ENCODE measurements around the gene VAPB.
"Not testable (repeated sequence)": the region's sequence is repeated elsewhere in the genome, so short reads cannot be mapped to it uniquely, and the experiment has no call there.

The VAPB gene

DNA sequence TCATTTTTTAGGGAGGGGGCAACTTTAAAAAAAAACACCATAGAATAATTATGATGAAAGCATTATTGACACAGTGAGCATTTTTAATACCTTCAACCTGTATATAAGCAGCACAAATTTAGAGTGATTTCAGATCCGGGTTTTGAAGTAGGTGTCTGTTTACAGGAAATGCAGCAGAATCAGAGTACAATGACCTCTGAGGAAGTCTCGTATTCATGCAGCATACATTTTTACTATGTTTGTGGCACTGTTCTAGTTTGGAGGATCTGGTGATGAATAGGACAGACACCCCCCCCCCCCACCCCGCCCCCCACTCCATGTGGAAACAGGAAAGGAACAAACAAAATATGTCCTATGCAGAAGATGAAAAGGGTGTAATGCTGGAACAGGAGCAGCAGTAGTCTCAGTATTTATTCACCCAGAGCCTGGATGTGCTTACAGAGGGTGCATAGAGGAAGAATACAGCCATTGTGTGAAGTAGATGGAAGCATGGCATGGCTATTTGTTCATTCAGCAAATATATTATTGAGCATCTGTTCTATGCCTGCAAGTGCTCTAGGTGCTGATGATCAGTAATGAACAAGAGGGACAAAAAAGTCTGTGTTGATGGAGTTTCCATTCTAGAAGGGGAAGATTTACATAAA lies 19.7 kb downstream of the VAPB start:
- DNase-seq, result no peak

DNA sequence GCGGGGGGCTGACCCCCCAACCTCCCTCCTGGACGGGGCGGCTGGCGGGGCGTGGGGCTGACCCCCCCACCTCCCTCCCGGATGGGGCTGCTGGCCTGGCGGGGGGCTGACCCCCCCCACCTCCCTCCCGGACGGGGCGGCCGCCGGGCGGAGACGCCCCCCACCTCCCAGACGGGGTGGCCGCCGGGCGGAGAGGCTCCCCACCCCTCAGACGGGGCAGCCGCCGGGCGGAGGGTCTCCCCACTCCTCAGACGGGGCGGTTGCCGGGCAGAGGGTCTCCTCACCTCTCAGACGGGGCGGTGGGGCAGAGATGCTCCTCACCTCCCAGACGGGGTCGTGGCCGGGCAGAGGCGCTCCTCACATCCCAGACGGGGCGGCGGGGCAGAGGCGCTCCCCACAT lies 25.2 kb downstream of the VAPB start:
- DNase-seq, result not testable (repeated sequence)

GRCh38 chr20:58414786-58415185 lies 25.8 kb downstream of the VAPB start:
- not testable (repeated sequence) for DNase-seq

GRCh38 chr20:58416057-58416456 lies 27.0 kb downstream of the VAPB start:
- no peak for DNase-seq

GRCh38 chr20:58416835-58417234 lies 27.8 kb downstream of the VAPB start:
- no peak for DNase-seq

DNA sequence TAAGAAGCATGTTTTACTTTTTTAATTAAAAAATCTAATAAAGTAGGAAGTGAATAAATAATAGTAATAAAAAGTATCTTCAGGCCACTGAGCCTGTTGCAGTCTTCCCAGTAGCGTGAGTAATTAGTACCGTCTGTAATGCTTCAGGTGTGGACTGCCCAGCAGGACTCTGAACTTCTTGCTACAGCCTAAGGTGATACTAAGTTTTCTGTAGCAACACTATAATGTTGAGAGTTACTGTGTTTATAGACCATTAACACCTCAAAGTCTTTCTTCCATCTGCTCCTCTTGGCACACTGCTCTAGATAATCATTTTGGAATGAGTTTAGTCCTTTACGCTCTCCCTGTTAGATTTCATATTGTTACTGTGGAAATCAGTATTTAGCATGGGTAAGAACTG lies 28.4 kb downstream of the VAPB start:
- no peak for DNase-seq

DNA sequence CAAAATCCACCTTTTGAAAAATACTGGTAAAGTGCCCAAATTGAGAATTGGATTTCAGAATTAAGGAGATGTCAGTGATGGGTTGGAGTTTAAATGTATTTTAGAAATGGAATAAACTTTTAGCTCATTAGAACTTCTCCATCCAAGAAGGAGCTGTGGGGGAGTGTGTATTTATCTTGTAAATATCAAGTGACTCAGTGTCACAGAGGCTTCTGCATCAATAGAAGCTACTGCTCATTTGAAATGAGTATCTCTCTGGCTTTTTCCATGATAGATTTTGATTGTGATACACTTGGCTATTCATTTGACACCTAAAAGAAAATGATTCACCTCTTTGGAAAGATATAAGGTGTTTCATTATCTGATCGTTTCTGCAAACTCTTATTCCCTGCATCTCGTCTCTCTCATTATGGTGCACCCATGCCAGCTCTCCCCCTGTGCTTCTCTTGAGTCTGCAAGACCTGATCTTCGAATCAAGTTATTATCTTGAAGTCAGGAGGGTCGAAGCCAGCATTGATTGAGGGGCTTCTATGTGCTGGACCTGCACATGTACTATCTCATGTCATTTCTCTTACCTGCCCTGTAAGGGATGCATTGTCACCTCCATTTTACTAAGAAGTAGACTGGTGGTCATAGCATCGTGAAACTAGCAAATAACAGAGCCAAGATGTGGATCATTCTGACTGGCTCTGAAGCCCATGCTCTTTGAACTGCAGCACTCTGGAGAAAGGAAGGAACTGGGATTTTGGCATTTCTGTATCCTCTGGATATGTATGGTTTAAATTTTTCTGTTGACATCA lies 30.1 kb downstream of the VAPB start:
- no peak for DNase-seq

GRCh38 chr20:58420798-58421496 lies 31.9 kb downstream of the VAPB start:
- DNase-seq, result no peak

DNA sequence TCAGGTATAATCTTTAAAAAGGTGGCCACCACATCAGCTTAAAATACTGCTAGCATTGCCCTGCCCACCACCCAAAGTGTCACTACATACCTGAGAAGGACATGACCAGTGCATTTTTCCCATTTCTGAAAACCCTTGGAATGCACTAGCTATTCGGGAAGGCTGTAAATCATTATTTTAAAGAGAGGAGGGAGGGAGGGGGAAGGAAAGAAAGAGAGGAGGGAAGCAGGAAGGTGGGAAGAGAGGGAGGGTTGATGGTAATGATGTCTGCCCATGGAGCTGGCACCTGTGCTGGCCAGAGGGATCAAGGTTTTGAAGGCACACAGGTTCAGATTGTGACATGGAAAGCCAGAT lies 32.4 kb downstream of the VAPB start:
- DNase-seq, result no peak

- no peak for DNase-seq
These were observed 35.4 kb downstream of the VAPB start for GRCh38 chr20:58424218-58424969.

DNA sequence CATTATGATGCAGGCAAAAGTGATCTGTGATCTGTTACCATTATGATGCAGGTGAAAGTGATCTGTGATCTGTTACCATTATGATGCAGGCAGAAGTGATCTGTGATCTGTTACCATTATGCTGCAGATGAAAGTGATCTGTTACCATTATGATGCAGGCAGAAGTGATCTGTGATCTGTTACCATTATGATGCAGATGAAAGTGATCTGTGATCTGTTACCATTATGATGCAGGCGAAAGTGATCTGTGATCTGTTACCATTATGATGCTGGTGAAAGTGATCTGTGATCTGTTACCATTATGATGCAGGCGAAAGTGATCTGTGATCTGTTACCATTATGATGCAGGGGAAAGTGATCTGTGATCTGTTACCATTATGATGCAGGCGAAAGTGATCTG lies 38.5 kb downstream of the VAPB start:
- not testable (repeated sequence) for DNase-seq

DNA sequence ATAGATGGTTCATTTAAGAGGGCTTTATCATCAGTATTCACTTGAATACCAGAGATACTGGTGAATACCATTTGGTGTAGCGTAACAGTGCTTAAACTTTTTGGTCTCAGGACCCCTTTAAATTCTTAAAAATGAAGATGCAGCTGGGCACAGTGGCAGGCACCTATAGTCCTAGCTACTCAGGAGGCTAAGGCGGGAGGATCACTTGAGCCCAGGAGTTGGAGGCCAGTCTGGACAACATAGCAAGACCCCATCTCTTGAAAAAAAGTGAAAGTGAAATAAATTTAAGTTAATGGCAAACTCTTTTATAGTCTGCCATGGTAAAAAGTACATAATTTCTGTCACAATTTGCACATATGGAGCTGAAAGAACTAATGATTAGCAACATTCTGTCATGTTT lies 39.3 kb downstream of the VAPB start:
- no peak for DNase-seq

- DNase-seq, result no peak
These were observed 40.3 kb downstream of the VAPB start for GRCh38 chr20:58429303-58429702.

GRCh38 chr20:58431134-58431533 lies 42.1 kb downstream of the VAPB start:
- DNase-seq, result no peak

DNA sequence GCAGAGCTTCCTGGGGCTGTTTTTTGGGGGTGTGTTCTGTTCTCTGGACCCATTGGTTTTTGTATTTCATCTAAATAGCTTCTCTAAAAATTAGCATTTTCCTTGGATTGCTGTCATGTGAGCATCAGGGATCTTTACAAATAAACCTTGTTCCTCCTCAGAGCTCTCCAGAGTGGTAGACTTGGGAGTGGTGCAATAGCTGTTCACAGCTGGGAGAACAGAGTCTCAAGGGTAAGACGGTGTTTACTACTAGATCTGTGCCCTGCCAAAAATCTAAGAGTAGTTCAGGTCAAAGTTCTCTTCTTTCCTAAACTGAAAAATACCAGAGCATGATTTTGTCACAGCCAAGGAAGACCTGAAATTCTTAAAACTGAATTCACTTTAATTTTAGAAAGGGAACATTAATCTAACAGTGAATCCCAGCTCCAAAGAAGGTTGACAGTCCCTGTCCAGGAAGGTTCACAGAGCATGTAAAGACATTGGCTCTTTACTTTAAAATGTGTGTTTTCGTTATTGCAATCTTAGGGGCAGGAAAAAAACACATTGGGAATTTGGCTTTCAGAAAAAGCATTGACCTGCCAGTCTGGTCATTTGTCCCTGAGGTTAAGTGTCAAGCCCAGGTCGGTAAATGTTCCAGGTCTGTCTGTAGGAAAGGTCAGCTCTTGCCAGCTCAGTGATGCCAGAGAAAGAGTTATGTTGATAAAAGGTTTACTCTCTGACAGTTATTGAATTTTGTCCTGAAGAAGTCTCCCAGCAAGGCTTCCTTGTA lies 43.3 kb downstream of the VAPB start:
- DNase-seq, result no peak

DNA sequence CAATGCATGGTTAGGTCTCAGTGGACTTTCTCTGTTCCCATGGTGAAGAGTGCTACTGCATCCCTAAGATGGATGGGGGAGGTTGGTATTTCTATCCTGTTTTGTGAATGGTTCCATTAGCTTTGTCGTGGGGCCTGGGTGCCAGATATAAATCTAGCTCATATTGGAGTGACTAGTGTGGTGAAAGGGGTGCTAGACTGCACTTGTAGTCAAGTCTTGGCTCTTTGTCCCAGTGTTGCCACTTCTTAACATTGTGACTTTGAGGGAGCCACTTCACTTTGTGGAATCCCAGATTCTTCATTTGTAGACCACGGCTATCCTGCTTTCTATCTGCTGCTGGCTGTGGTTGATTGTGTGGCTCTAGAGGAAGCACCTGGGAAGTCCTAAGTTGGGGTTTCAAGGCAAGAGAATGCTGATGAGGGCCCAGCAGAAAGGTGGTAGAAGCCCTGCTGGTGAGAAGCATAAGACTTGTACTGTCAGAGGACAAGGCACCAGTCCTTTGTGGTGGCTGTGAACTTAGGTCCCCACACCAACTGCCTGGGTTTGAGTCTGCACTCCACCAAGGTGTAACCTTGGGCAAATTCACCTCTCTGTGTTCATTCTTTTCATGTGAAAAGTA lies 44.1 kb downstream of the VAPB start:
- no peak for DNase-seq

GRCh38 chr20:58433759-58434158 lies 44.7 kb downstream of the VAPB start:
- no peak for DNase-seq

DNA sequence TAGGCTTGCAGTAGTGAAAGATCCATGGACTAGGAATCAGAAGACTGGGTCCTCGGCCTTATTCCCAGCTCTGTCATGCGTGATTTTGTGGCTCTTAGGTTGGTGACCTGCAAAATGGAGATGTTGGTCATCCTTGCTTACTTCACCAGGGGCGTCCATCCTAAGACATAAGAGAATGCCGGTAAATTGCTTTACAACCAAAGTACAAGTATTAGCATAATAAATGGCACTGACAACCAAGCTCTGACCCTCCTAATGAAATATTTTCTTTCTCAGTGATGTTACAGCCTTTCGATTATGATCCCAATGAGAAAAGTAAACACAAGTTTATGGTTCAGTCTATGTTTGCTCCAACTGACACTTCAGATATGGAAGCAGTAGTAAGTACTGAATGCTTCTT lies 45.3 kb downstream of the VAPB start:
- no peak for DNase-seq

GRCh38 chr20:58435237-58435636 lies 46.2 kb downstream of the VAPB start:
- DNase-seq, result no peak

- no peak for DNase-seq
These were observed 48.0 kb downstream of the VAPB start for GRCh38 chr20:58436868-58437645.
